NOMO-1 treated with dmso at 0.1 percent for 144 hours (cell line): Measurements from ENCODE around the gene RASSF6.
A peak's percentile ranks its signal among the peaks of the same experiment; 100 is the strongest.
"Not testable (repeated sequence)": the region's sequence is repeated elsewhere in the genome, so short reads cannot be mapped to it uniquely, and the experiment has no call there.

Experiments used
- DNase-seq: peaks from one replicate; lab custom pipeline; 2025; ENCODE audit not compliant: unreplicated experiment; lab: John Stamatoyannopoulos, UW

The RASSF6 gene

DNA sequence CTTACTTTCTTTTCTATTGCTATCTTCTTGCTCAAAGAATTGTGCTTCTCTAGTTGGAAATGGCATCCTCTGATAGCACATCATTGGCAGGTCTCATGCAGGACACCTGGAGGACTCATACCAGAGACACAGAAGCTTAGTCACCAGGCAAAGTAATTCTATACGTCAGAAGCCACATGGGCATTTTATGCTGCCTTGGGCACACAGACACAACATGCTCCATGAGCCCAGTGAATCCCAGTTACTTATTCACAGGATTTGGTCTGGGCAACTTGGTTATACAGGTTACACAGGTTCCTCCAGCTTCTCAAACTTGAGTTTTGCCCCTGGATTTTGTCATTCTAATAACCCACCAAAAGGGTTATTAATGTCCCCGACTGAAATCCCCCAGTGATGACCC lies 7.1 kb downstream of the RASSF6 start:
- no peak for DNase-seq

DNA sequence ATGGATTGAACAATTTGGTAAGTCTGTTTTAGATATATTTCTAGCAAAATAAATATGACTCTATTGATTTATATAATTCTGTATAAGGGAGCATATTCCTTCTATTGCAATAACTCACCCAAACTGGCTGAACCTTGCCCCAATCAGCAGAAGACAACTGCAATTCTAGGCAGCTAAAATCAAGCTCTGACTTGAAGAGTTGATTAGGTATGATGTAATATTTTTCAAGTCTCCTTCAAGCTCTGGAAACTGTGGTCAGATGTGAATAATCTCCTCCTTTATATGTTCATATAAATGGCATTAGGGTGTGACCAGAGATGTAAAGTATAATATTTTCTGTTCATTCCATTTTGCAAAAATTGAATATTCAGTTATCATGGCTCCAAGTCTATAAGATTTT lies 8.2 kb downstream of the RASSF6 start:
- DNase-seq: no peak

DNA sequence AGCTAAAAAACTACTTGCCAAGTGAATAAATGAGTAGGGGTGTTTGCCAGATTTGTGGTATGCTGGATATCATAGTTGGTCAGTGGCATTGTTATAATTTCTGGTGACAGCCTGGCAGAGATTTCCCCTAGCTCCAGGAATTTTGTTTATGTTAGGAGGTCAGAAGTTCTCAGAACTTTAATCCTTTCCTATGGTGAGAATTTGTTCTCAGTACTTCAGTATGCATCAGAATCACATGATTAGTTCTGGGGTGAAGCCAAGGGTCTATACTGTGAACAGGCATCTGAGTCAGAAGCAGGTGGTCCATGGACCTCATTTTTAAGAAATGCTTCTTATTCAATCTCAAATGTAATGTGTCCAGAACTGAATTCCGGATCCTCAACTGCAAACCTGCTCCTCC lies 10.5 kb downstream of the RASSF6 start:
- no peak for DNase-seq

DNA sequence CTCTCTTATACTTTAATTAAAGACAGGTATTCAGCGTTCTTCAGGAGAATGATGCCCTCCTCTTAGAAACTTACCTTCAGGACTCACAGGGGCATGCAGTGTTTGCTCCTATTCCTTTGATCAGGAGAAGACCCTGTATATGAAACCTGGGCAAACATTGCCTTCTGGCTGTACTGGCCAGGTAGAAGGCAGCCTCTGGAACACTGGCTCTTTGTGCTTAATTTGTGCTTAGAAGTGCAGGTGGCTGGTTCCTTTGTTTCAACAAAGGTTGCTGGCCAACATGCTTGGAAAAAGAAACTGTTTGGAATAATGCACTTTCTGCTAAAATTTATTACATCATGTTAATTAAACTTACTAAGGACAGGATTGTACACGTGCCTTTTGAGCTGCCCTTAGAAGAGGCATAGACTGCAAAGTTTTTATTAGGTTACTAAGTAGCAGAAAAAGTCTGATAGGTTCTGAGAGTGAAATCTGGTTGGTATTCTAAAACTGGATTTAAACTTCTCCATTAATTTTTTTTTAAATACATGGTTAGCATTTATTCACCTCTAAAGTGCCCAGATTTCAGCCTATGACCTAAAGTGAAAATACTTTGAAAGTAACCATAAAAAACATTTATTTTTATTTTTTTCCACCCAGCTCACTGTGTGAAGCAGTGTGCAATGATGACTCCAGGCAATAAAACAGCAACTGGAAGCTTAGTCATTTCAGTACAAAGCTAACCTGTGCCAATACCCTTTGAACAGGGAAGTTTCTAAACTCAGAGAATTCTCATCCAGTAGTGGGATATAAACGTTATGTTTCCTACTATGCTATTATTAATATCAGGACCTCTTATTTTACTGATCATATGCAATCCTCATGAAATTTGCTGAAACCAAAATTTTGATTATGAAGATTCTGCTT lies 11.3 kb downstream of the RASSF6 start:
- DNase-seq: no peak

DNA sequence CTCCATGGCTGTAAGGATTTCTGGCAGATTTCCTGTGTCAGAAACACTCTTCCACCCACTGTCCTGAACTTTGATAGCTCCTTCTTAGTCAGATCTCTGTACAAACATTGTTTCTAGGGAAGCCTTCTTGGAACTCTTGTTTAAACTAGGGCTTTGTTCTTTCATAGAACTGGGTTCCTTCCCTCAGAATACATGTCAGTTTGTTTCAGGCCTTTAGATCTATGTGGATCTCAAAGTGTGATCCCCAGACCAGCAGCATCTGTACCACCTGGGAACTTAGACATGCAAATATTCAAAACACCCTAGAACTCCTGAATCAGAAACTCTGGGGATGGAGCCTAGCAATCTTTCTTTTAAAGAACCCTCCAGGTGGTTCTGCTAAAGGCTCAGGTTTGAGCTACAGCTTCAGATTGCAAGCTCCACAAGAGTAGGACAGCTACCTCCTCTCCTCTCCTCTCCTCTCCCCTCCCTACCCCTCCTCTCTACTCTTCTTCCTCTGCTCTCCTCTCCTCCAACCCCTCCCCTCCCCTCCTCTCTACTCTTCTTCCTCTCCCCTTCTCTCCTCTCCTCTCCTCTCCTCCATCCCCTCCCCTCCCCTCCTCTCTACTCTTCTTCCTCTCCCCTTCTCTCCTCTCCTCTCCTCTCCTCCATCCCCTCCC lies 12.7 kb downstream of the RASSF6 start:
- DNase-seq: no peak

DNA sequence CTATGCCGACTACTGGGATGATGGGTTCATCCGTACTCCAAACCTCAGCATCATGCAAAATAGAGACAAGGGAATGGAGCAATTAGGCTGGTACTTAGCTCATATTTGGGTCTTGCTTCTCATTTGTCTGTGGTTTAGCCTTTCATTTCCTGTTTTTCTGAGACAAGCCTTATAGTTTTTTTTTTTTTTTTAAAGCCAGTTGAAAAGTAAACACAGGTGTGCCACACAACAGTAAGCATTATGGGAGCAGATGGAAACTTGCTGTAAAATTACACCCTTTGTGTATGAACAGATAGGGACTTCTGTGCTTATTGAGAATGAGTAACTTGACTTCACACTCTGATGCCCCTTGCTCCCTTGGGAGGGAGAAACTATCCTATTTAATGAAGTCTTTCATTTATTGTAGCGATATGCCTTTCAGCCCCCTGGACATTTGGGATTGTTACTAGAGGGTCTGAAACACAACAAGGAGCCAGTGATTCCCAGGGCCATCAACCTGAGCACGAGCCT lies 13.7 kb downstream of the RASSF6 start:
- DNase-seq: no peak

DNA sequence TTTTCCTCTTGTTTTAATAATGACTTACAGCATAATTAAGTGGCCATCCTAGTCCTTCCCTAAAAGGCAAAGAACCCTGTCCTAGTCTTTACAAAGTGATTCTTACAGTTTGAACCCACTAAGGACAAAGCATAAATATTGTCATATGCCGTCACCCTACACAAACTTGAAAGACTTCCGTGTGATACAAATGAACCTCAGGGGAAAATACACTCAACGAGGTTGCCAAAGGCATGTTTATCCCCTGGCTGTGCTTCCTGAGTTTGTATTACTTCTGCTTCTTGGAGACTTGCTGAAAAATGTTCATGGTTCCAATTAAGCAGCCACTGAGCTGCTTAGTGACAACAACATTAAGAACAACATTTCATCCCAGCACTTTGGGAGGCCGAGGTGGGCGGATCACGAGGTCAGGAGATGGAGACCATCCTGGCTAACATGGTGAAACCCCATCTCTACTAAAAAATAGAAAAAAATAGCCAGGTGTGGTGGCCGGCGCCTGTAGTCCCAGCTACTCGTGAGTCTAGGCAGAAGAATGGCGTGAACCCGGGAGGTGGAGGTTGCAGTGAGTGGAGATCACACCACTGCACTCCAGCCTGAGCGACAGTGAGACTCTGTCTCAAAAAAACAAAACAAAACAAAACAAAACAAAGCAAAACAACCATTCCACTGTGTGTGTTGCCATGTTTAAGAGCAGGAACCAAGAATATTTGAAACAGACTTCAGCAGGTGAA lies 16.2 kb downstream of the RASSF6 start:
- peak; percentile 48 for DNase-seq

DNA sequence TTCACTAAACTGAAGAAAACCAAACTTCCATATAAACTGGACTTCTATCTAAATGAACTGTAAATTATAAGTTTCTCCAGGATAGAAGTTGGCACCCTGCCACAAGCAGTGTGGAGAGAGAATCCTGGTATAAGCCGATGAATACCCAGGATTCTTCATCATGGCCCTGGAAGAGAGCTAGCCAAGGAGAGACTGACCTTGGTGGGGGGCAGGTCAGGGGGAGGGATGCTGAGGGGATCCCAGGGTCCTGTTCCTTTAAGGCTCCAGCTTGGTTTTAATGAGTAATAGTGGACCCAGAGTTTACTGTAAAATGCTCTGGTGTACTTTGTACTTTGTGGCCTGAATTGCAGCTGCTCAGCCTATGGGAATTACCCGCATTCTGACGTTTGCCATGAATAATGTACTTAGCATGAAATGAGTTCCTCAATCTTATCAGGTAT lies 16.9 kb downstream of the RASSF6 start:
- peak; percentile 51 for DNase-seq

DNA sequence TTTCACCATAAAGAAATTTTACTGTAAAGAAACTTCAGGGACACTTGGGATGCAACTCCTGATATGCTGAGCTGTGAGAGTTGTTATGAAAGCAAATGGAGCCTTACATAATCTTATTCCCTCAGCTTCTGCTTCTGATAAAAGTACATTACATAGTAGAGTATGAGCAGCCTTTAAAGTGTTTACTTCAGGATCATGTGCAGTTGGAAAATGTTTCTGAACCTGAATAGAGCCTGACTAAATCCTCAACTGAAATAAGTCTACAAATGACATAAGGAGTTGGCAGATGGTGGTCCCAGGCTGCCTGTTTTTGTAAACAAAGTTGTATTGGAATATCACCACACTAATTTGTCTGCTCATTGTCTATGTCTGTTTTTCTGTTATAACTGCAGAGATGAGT lies 19.3 kb downstream of the RASSF6 start:
- no peak for DNase-seq

DNA sequence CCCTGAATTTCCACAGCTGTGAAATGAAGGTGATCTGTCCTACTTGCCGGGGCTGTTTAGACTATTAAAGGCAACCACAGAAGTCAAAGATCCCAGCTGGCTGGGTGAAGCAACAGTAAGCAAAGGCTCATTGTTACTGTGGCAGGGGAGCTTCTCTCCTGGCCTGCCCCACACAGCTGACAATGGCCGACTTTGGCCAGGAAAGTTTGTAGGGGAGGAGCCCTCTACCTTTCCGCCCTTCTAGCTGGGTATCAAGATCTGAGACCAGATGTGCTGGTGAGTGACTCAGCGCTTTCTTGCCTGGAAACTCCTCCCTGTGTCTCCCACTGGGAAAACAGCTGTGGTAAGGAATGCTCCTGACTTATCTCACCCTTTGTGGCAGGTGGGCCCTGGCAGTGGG lies 21.1 kb downstream of the RASSF6 start:
- DNase-seq: peak; percentile 47

DNA sequence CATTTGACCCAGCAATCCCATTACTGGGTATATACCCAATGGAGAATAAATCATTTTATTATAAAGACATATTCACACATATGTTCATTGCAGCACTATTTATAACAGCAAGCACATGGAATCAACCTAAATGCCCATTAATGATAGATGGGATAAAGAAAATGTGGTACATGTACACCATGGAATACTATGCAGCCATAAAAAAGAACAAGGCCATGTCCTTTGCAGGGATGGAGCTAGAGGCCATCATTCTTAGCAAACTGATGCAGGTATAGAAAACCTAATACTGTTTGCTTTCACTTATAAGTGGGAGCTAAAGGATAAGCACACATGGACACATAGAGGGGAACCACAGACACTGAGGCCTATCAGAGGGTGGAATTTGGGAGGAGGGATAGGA lies 22.6 kb downstream of the RASSF6 start:
- no peak for DNase-seq

DNA sequence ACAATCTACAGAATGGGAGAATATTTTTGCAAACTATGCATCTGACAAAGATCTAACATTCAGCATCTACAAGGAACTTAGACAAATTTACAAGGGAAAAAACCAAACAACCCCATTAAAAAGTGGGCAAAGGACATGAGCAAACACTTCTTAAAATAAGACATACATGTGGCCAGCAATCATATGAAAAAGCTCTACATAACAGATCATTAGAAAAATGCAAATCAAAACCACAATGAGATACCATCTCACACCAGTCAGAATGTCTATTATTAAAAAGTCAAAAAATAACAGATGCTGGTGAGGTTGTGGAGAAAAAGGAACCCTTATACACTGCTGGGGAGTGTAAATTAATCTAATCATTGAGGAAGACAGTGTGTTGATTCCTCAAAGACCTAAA lies 23.1 kb downstream of the RASSF6 start:
- not testable (repeated sequence) for DNase-seq

DNA sequence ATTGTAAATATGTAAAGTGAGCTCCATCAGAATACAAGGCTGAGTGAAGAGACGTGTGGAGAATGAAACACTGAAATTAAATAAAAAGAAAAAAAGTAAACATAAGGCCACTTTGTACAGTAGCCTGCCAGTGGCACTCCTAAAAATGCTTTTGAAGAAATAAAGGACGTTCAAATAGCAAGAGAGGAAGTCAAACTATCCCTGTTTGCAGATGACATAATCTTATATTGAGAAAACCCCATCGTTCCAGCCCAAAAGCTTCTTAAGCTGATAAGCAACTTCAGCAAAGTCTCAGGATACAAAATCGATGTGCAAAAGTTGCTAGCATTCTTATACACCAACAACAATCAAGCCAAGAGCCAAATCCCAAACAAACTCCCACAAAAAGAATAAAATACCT lies 24.2 kb downstream of the RASSF6 start:
- no peak for DNase-seq

DNA sequence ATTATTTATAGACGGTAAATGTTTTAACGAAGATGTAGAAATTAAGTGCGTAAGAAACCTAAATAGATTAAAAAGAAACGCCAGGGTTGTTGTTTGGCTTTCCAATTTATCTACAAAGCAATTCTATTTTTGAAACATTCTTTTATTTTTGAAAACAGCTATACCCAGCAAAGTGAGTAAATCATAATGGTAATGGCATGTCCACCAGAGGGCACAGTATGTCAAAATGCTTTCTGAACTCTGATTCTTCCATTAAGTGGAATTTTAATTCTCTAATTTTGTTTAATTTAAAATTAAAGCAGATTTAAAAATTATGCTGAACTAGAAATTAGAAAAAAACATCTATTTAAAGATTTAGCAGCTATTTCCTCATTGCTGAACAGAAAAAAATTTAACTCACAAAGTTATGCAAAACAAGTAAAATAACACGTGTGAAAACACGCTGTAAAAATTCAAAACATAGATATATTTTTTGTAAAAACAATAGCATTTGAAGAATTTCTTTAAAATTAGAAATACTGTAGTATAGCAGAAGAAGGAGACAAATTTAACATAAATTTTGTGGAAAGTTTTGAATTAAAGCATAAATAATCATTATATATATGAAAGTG lies 26.5 kb downstream of the RASSF6 start:
- DNase-seq: no peak

DNA sequence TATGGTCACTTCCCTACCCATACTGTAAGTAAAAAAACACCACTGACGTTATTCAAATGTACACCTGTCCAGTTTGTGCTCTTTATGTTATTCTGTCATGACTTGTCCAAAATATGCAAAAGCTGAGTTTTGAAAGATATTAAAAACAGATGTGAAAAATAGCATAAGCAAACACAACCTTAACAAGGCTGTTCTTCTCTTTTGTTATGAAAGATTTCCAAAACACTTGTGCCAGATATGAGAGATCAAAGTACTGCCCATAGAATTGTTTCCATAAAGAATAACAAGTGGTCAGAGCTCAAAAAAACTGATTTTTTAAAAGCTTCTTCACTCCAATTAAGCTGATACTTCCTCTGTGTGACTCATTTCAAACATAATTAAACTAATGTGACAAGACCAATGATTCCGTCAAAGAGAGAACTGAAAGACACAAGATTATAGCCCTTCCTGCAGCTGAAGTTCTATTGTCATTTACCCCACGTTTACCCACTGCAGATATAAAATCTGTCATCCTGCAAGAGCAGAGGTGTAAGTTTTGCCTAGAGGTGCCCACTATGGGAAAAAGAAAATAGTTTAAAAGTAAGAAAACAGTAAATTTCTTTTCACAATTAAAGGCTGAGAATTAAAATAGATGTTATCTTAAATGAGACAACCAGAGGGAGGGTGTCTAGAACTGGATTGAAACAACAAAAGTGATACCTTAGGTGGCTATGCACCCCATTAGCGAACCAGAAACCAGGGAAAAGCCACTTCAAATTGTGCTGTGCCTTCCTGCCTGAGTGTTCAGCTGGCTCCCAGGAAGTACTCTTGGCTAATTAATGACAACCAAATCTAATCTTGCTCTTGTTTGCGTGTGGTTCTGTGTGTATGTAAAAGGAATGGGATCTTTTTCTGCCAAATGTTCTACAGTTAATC lies 30.1 kb downstream of the RASSF6 start:
- peak; percentile 51 for DNase-seq

DNA sequence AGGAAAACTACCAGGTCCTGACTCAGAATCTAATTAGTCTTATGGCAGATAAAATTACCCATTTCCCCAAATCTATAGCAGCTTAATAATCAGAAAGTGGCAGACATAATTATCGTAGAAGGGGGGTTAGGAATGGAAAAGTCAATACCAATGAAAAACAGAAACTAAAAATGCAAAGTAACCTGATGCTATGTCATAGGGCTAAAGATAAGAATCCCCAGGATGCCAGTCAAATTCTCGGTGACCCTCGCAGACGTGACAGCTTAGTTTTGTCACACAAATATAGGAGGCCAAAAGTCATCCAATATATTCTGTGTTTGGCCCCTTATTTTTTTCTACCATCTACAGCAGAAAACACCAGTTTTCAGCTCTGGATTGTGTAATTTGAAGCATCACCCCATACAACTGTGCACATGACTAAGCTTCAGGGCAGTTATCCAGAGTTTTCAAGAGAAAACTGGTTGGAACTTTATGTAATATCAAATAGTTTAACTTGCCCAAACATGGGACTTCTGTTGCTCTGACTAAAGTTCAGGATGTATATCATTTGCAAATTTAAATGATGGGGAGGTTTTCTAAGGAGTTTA lies 30.9 kb downstream of the RASSF6 start:
- DNase-seq: no peak

DNA sequence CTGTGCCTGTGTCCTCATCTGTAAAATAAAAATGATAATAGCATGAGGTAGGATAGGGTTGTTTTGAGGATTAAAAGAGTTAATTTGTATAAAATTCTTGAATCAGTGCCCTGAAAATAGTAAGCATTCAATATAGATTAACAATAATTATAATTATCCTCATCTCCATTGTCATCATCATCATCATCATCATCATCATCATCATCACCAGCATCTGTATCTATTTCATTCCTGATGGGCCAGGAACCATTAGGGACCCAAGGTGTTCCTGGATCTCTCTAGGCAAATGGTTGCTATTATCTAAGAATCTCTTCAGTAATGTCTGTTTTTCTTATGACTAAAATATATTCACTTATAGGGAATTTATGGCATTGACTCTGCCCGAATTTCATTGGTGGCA lies 31.6 kb downstream of the RASSF6 start:
- no peak for DNase-seq

DNA sequence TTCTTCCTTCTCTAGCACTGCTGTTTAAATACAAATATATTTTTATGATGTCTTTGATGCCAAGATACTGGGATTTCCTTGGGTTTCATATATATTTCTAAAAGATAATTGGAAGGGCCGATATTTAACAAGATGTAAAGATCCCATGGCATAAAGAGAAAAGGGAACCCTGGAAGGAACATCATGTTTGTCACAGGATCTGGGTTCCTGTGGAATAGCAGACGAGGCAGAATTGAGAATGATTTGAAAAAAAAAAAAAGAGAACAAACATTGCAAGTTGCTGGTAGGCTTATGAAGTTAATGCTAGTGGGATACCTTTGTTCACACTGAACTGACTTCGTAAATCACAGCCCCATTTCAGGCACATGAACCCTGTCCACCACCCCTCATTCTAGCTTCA lies 33.6 kb downstream of the RASSF6 start:
- no peak for DNase-seq

DNA sequence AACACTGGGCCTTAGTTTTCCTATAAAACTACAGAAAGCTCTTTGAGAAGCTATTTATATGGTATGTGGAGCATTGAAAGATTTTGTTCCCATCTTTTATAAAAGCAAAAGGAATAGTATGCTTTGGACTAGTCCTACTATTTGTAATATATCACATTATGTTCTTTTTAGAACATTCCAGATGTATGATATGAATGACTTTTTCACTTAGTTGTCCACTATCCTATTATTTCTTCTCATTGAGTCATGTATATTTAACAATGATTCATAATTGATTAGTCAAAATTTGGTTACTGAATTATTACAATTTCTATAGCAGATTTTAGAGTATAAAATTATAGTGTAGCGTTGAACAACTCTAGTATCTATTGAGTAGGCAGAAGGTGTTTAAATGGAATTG lies 34.2 kb downstream of the RASSF6 start:
- DNase-seq: no peak

DNA sequence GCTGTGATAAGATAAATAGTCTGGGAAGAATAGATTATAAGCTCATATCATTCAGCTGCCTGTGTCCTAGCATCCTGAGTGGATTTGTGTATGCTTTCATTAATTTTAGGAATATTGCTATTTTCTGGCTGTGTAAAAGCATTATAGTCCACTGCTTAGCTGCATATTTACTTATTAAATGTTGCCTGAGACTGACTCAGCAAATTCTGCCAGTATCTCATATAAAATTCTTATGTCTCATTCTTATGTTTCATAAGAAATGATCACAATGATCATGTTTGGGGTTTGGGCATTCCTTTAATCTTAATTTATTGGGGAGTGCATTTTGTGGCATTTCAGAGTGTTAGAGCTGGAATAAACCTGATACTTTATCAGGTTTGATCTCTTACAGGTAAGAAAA lies 34.9 kb downstream of the RASSF6 start:
- DNase-seq: no peak
